Transverse colon (tissue), 4 donors: ENCODE measurements around the gene PIM2.
A peak's percentile ranks its signal among the peaks of the same experiment; 100 is the strongest.

Experiments
- CTCF ChIP-seq, 5 experiments: fragments of 200-600 bp in 3 of 5; fragments of 450-650 bp in 2 of 5; sonication (generic) in 3 of 5; IDR thresholded peaks; 1 replicate in 2 of 5; 2 replicates in 3 of 5; pipeline ENCODE4 v1.5.1; 2016 to 2017; ENCODE audit warnings: antibody characterized with exemption in 5 of 5, inconsistent platforms in 3 of 5, mild to moderate bottlenecking in 2 of 5, moderate library complexity in 1 of 5
- EP300 ChIP-seq: sonication (generic); formaldehyde crosslinking; IDR thresholded peaks from one replicate; pipeline ENCODE4 v1.6.1; 2017; ENCODE audit warnings: antibody characterized with exemption, low read depth
- POLR2A ChIP-seq: fragments of 450-650 bp; IDR thresholded peaks from one replicate; pipeline ENCODE4 v1.6.1; 2016; ENCODE audit warnings: antibody characterized with exemption, mild to moderate bottlenecking, moderate library complexity
- POLR2AphosphoS5 ChIP-seq, 3 donors: sonication (generic); formaldehyde crosslinking; IDR thresholded peaks; one replicate each; pipeline ENCODE4 v1.6.1; 2016; ENCODE audit warnings: antibody characterized with exemption in 3 of 3

- TF ChIP-seq CTCF (IDR thresholded peaks at IDR 0.05), result no peak
- peak; percentile 84 to 89 (median 89) for TF ChIP-seq POLR2AphosphoS5 (IDR thresholded peaks at IDR 0.05)
- TF ChIP-seq POLR2A, result peak; percentile 80
- no peak for TF ChIP-seq EP300
These were observed 21.1 kb downstream of the PIM2 start, which contains the start of the genes PQBP1 and TIMM17B for GRCh38 chrX:48897625-48898306.
